Gastroesophageal sphincter (tissue), 4 donors: Measurements from ENCODE around the gene FPR1. TPM values are rescaled to one million over a fixed set of nuclear protein-coding genes. Genes with fewer than 3 reads are reported as not detected.

ENCODE experiments used
- ATAC-seq: fragments of 150-250 bp; one replicate; pipeline ENCODE4 v1.9.1; 2016; ENCODE audit warnings: mild to moderate bottlenecking, moderate library complexity
- H3K27ac ChIP-seq, 4 donors: fragments of 200-600 bp; sonication (generic) in 3 of 4; 1 replicate in 3 of 4; 2 replicates in 1 of 4; pipeline ENCODE4 v1.5.1; 2016 to 2019
- H3K27me3 ChIP-seq: fragments of 200-600 bp; sonication (generic); one replicate; pipeline ENCODE4 v1.5.1; 2019
- H3K36me3 ChIP-seq, 2 donors: fragments of 200-600 bp; sonication (generic); one replicate each; pipeline ENCODE4 v1.5.1; 2019; ENCODE audit warnings: control low read depth in 1 of 2
- H3K4me1 ChIP-seq, 3 donors: fragments of 200-600 bp; sonication (generic); 1 replicate in 2 of 3; 2 replicates in 1 of 3; pipeline ENCODE4 v1.5.1; 2016 to 2019; ENCODE audit warnings: control low read depth in 2 of 3
- H3K4me3 ChIP-seq, 2 donors: fragments of 200-600 bp; sonication (generic); one replicate each; pipeline ENCODE4 v1.5.1; 2019; ENCODE audit warnings: mild to moderate bottlenecking in 1 of 2, moderate library complexity in 1 of 2
- H3K9me3 ChIP-seq, 3 donors: fragments of 200-600 bp; sonication (generic); one replicate each; pipeline ENCODE4 v1.5.1; 2017 to 2019; ENCODE audit warnings: control low read depth in 2 of 3
- CTCF ChIP-seq, 4 experiments: fragments of 200-600 bp in 2 of 4; fragments of 450-650 bp in 2 of 4; sonication (generic) in 1 of 4; IDR thresholded peaks; one replicate each; pipeline ENCODE4 v1.5.1; 2017 to 2019; ENCODE audit warnings: antibody characterized with exemption in 4 of 4, mild to moderate bottlenecking in 2 of 4, moderate library complexity in 2 of 4
- EP300 ChIP-seq: sonication (generic); formaldehyde crosslinking; IDR thresholded peaks from one replicate; pipeline ENCODE4 v1.6.1; 2017; ENCODE audit warnings: antibody characterized with exemption, mild to moderate bottlenecking
- POLR2A ChIP-seq, 2 donors: fragments of 450-650 bp; IDR thresholded peaks; one replicate each; pipeline ENCODE4 v1.6.1; 2017; ENCODE audit warnings: antibody characterized with exemption in 2 of 2, mild to moderate bottlenecking in 2 of 2, moderate library complexity in 1 of 2
- POLR2AphosphoS5 ChIP-seq: sonication (generic); formaldehyde crosslinking; IDR thresholded peaks from one replicate; pipeline ENCODE4 v1.6.1; 2017; ENCODE audit warnings: antibody characterized with exemption
- WGBS, 2 donors: methylation state at CpG; one replicate each; pipeline ENCODE4 v1.1.5; 2018; ENCODE audit warnings: low coverage in 1 of 2; 5-methylcytosine and 5-hydroxymethylcytosine counted together
- total RNA-seq, 4 donors: library from RNA; depleted of rRNA; stranded (reverse); fragments of >200 nt; gene quantifications; one replicate each; pipeline ENCODE4 v1.1.0, GENCODE V29; 2016

Gene FPR1
- total RNA-seq = 10 to 100 TPM in 2 of 4 donors, 1 to 10 TPM in 1, under 1 TPM in 1; 0.93 to 19.8 (median 9.2) TPM

- Histone ChIP-seq H3K4me1 (no peaks in the 10 kb centered on the region), H3K4me3 (no peak within 1 kb of the TSS), H3K9me3 (no peaks in the 10 kb centered on the region), H3K27ac (no peak within 1 kb of the TSS), H3K27me3 (peaks cover 38% of the 10 kb centered on the region), H3K36me3 (no peaks in the 10 kb centered on the region)
- TF ChIP-seq POLR2AphosphoS5 (no peak), EP300 (no peak), POLR2A (IDR thresholded peaks at IDR 0.05) (no peak), CTCF (IDR thresholded peaks at IDR 0.05) (no peak)
- peak; percentile 57 for ATAC-seq
- WGBS, 2 donors = 53% methylated on average over 2 of the region's 2 CpGs; no CpG with 5 or more reads in 1 of the 2 donors
Observed at GRCh38 chr19:51751655-51752054, at the start of gene FPR1. Gene FPR1, minus strand, starts transcription at chr19:51751878. Its CDS starts 4,884 bp downstream, at chr19:51746994.

GRCh38 chr19:51800473-51801244 is 49.0 kb upstream of the FPR1 start:
- Histone ChIP-seq H3K4me1 (peaks cover 0 to 18% (median 0%) of the 10 kb centered on the region in 3 donors), H3K4me3 (no peak overlapping the region), H3K27ac (peak overlapping the region in 3 of 4 donors; percentile 57 to 70 (median 59)), H3K27me3 (no peaks in the 10 kb centered on the region), H3K9me3 (no peaks in the 10 kb centered on the region), H3K36me3 (no peaks in the 10 kb centered on the region)
- no peak for ATAC-seq
- 51 to 80% methylated on average over 5 to 6 of the region's 7 CpGs for WGBS, 2 donors
- TF ChIP-seq POLR2AphosphoS5 (no peak), EP300 (no peak), CTCF (IDR thresholded peaks at IDR 0.05) (no peak), POLR2A (IDR thresholded peaks at IDR 0.05) (no peak)

- Histone ChIP-seq H3K27ac (peak overlapping the region in 3 of 4 donors; percentile 57 to 70 (median 59)), H3K9me3 (no peaks in the 10 kb centered on the region), H3K4me1 (peaks cover 0 to 18% (median 0%) of the 10 kb centered on the region in 3 donors), H3K36me3 (no peaks in the 10 kb centered on the region), H3K4me3 (no peak overlapping the region), H3K27me3 (no peaks in the 10 kb centered on the region)
- ATAC-seq = peak; percentile 23
- TF ChIP-seq POLR2AphosphoS5 = no peak
- no peak for TF ChIP-seq POLR2A (IDR thresholded peaks at IDR 0.05)
- TF ChIP-seq CTCF (IDR thresholded peaks at IDR 0.05) = no peak
- no peak for TF ChIP-seq EP300
- WGBS, 2 donors = 80 to 95% methylated on average over 2 to 4 of the region's 13 CpGs
Observed at GRCh38 chr19:51799774-51800472, 48.2 kb upstream of the FPR1 start.

- Histone ChIP-seq H3K36me3 (no peaks in the 10 kb centered on the region), H3K4me3 (no peak overlapping the region), H3K27me3 (no peaks in the 10 kb centered on the region), H3K27ac (peak overlapping the region in 3 of 4 donors; percentile 59 to 72 (median 70)), H3K4me1 (peaks cover 0 to 18% (median 0%) of the 10 kb centered on the region in 3 donors), H3K9me3 (no peaks in the 10 kb centered on the region)
- WGBS, 2 donors = 43 to 59% methylated on average over 11 to 13 of the region's 20 CpGs
- no peak for TF ChIP-seq POLR2A (IDR thresholded peaks at IDR 0.05)
- no peak for TF ChIP-seq EP300
- no peak for TF ChIP-seq CTCF (IDR thresholded peaks at IDR 0.05)
- no peak for TF ChIP-seq POLR2AphosphoS5
- peak; percentile 96 for ATAC-seq
Observed at GRCh38 chr19:51799034-51799773, 47.5 kb upstream of the FPR1 start.
